Right lobe of liver (tissue), 6 donors: ENCODE data around the gene CC2D1A. TPM values are rescaled to one million over a fixed set of nuclear protein-coding genes. Genes with fewer than 3 reads are reported as not detected.
A peak's percentile ranks its signal among the peaks of the same experiment; 100 is the strongest.

Source experiments
- ATAC-seq, 4 donors: fragments of 200-7000 bp; cut with Tn5 transposase; one replicate each; pipeline ENCODE4 v1.9.1; 2020; ENCODE audit warnings: mild to moderate bottlenecking in 4 of 4, moderate library complexity in 4 of 4
- DNase-seq, 3 donors: peaks; one replicate each; pipeline ENCODE4 v3.0.0-alpha.2; 2020
- H3K27ac ChIP-seq, 3 donors: fragments of 200-600 bp; one replicate each; pipeline ENCODE4 v1.8.0; 2022
- H3K27me3 ChIP-seq, 2 donors: fragments of 200-600 bp; one replicate each; pipeline ENCODE4 v1.8.0; 2022
- H3K36me3 ChIP-seq, 4 donors: fragments of 200-600 bp; sonication (generic) in 1 of 4; one replicate each; pipeline versions ENCODE4 v1.5.1 to v1.8.0; 2017 to 2022; ENCODE audit warnings: control low read depth in 1 of 4
- H3K4me1 ChIP-seq, 4 donors: fragments of 200-600 bp; sonication (generic) in 1 of 4; one replicate each; pipeline versions ENCODE4 v1.5.1 to v1.8.0; 2017 to 2022; ENCODE audit warnings: control low read depth in 1 of 4
- H3K4me3 ChIP-seq, 3 donors: fragments of 200-600 bp; one replicate each; pipeline ENCODE4 v1.8.0; 2022
- H3K9me3 ChIP-seq, 4 donors: fragments of 200-600 bp; sonication (generic) in 1 of 4; one replicate each; pipeline versions ENCODE4 v1.5.1 to v1.8.0; 2017 to 2022; ENCODE audit warnings: control low read depth in 1 of 4
- CTCF ChIP-seq, 4 donors: fragments of 200-600 bp in 3 of 4; fragments of 450-650 bp in 1 of 4; IDR thresholded peaks; one replicate each; pipeline versions ENCODE4 v1.5.1 to v1.8.0; 2016 to 2022; ENCODE audit warnings: antibody characterized with exemption in 4 of 4, mild to moderate bottlenecking in 2 of 4
- POLR2A ChIP-seq: fragments of 450-650 bp; IDR thresholded peaks from one replicate; pipeline ENCODE4 v1.6.1; 2017; ENCODE audit warnings: antibody characterized with exemption, mild to moderate bottlenecking
- WGBS: methylation state at CpG from one replicate; pipeline ENCODE4 v1.1.6; 2018; ENCODE audit warnings: low coverage, low lambda C conversion rate; ENCODE audit not compliant: insufficient coverage; ENCODE audit errors: missing lambda C conversion rate; 5-methylcytosine and 5-hydroxymethylcytosine counted together
- intact Hi-C, 2 donors: fragments of 100-400 bp; cut with DNase I; formaldehyde crosslinking; loops; one replicate each; pipeline versions ENCODE4 v1.11.2 to v1.14.1; 2022
- total RNA-seq, 6 experiments: library from RNA; depleted of rRNA in 2 of 6; stranded (reverse); fragments of >200 nt in 2 of 6; fragmentation: NEBNext Ultra II Directional in 3 of 6; extraction: Animal tissue kit (Norgen Biotek cat#: 25700) in 3 of 6; gene quantifications; one replicate each; pipeline versions ENCODE4 v1.1.0 to v1.2.4, GENCODE V29; 2016 to 2023
- donor health status: DM: no; HTN: yes; CAD: no.
- donor health status: DM: no; HTN: no; CAD: no.
- donor health status: DM: no; HTN: no; CAD: no.
- donor health status: DM: no; HTN: yes; CAD: no.
- donor health status: DM: no; HTN: yes; CAD: no.

The CC2D1A gene
- total RNA-seq, 6 experiments from 2014 or later, result 16.5 to 29.8 (median 18.1) TPM

GRCh38 chr19:13875824-13876223 is 30.2 kb upstream of the CC2D1A start:
- peaks cover 0 to 10% (median 3%) of the 10 kb centered on the region in 4 donors for H3K4me1 ChIP-seq
- TF ChIP-seq POLR2A, result no peak
- TF ChIP-seq CTCF (IDR thresholded peaks at IDR 0.05), result no peak
- peaks cover 0 to 7% of the 10 kb centered on the region in 2 donors for H3K27me3 ChIP-seq
- intact Hi-C loops, result no loop called here
- no peaks in the 10 kb centered on the region for H3K9me3 ChIP-seq
- ATAC-seq, result no peak
- H3K36me3 ChIP-seq, result no peaks in the 10 kb centered on the region
- H3K27ac ChIP-seq, result no peak overlapping the region
- no CpG with 5 or more reads among the region's 5 CpGs for WGBS
- no peak for DNase-seq
- H3K4me3 ChIP-seq, result no peak overlapping the region

DNA sequence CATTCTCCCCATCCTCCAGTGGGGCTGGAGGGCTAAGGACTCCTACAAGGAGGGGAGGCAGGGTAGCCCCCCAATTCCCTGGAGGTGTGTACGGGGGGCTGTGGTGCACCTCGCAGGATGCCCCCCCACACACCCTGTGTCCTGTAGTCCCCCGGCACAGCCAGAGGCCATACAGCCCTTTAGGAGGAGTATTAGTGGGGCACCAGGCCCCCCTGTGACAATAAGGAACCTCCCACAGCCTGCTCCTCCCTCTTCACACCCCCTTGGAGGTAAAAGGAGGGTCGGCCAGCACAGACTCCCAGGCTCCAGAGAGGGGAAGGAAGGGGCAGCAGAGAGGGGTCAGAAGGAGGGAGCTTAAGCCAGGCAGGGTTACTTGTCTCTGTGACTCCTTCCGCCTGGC is 29.2 kb upstream of the CC2D1A start, which contains the start of gene NANOS3:
Gene NANOS3 (plus strand): TSS at position 301 of the 400 bp plus-strand sequence. CDS start 115 bp downstream, outside the sequence.
- intact Hi-C loops, result no loop called here
- DNase-seq, result no peak
- H3K36me3 ChIP-seq, result no peaks in the 10 kb centered on the region
- H3K4me3 ChIP-seq, result no peak within 1 kb of the TSS
- no peak within 1 kb of the TSS for H3K27ac ChIP-seq
- H3K4me1 ChIP-seq, result peaks cover 0 to 10% (median 3%) of the 10 kb centered on the region in 4 donors
- H3K9me3 ChIP-seq, result no peaks in the 10 kb centered on the region
- WGBS, result 28% methylated on average over 4 of the region's 5 CpGs
- H3K27me3 ChIP-seq, result peaks cover 0 to 7% of the 10 kb centered on the region in 2 donors
- no peak for ATAC-seq
- TF ChIP-seq POLR2A (no peak), CTCF (IDR thresholded peaks at IDR 0.05) (no peak)

DNA sequence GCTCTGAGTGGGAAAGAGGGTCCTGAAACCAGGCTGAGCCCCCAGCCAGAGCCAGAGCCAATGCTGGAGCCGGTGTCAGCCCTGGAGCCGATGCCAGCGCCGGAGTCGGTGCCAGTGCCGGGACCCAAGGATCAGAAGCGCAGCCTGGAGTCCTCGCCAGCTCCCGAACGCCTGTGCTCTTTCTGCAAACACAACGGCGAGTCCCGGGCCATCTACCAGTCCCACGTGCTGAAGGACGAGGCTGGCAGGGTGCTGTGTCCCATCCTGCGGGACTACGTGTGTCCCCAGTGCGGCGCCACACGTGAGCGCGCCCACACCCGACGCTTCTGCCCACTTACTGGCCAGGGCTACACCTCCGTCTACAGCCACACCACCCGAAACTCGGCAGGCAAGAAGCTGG is 28.7 kb upstream of the CC2D1A start:
- DNase-seq (no peak), ATAC-seq (no peak)
- H3K27ac ChIP-seq, result no peak overlapping the region
- H3K27me3 ChIP-seq, result peaks cover 0 to 7% of the 10 kb centered on the region in 2 donors
- no peak overlapping the region for H3K4me3 ChIP-seq
- peaks cover 0 to 10% (median 3%) of the 10 kb centered on the region in 4 donors for H3K4me1 ChIP-seq
- WGBS, result no CpG with 5 or more reads among the region's 27 CpGs
- intact Hi-C loops, result no loop called here
- no peak for TF ChIP-seq CTCF (IDR thresholded peaks at IDR 0.05)
- no peak for TF ChIP-seq POLR2A
- H3K36me3 ChIP-seq, result no peaks in the 10 kb centered on the region
- H3K9me3 ChIP-seq, result no peaks in the 10 kb centered on the region

DNA sequence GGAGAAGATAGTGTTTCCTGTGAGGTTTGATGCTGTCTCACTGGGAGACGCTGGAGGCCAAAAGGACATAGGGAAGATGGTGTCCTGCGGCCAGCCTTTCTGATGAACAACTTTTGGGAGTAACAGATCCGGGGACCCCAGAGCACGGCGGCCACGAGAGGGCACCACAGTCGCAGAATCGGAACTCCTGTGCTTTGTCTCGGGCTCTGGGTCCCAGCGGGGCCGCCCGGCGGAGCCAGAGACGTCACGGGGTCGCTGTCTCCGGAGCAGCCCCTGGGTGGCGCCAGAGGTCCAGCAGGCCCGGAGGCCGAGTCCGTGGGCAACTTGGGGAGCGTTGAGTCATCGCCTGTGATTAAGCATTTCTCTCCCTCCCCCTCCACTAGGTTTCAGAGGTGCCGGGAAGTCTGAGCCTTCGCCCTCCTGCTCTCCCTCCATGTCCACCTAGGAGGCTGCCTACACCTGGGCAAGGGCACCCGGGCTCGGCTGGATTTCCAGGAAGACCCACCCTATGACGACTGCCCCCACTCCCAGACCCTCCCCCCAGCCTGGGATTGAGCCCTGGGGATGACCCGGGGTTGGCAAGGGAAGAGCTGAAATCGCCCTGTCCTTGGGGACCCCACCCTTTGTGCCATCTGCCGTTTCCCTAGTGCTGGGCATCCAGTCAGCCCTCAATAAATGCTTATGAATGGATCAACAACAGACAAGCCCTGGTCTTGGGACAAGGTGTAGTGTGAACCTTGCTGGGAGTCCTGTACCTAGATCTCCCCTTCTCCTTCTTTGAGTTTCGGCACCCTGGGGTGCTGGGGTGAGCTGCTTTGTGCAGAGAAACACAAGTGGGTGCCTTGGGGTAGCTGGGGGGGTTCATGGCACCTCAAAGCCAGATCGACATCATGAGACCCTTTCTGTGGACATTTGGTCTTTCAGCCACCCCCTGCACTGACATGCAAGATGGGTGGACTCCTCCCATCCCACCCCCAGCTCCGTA is 25.6 kb upstream of the CC2D1A start:
- peak; percentile 98 to 100 (median 98) for ATAC-seq
- peak overlapping the region in 2 of 3 donors; percentile 9 to 40 for H3K4me3 ChIP-seq
- peak; percentile 96 to 98 (median 97) for DNase-seq
- H3K36me3 ChIP-seq, result no peaks in the 10 kb centered on the region
- peak; percentile 99 to 100 (median 100) for TF ChIP-seq CTCF (IDR thresholded peaks at IDR 0.05)
- peak; percentile 33 for TF ChIP-seq POLR2A
- H3K9me3 ChIP-seq, result no peaks in the 10 kb centered on the region
- no peaks in the 10 kb centered on the region for H3K27me3 ChIP-seq
- 9% methylated on average over 15 of the region's 34 CpGs for WGBS
- intact Hi-C loops, result loop anchor here (10.0 kb wide), 2 partner anchors 164 to 174 kb away; no protein-coding TSS in a partner anchor
- H3K27ac ChIP-seq, result peak overlapping the region; percentile 14 to 75 (median 47)
- peaks cover 0 to 10% (median 3%) of the 10 kb centered on the region in 4 donors for H3K4me1 ChIP-seq
